ENCODE measurements around the gene CYP19A1. TPM values are rescaled to one million over a fixed set of nuclear protein-coding genes. Genes with fewer than 3 reads are reported as not detected.

Gene CYP19A1
- total and polyA plus RNA-seq, 2 of the 8 experiments (the other 6 are each of a cell fraction or from before 2014, with no cell fraction given) = not detected

DNA sequence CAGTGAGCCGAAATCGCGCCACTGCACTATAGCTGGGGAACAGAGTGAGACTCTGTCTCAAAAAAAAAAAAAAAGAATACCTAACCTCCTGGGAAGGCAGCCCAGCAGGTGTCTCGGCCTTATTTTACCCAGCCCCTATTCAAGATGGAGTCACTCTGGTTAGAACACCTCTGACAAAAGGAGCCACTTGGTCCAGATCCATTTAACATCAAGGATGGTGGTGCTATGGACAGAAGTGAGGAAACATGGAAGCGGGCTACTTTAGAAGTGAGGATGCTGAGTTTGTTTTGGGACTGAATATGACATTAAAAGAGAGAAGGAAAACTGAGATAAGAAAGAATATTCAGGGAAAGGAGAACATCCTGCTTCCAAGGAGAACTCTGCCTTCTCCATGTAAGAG, 17.8 kb upstream of the CYP19A1 start:
- Histone ChIP-seq H4K20me1 (replicated peaks in 1 of 2; ENCODE audit: control insufficient read depth in 1 of 2, insufficient read depth in 2 of 2, low read length in 2 of 2) (no peaks in the 10 kb centered on the region), H3K18ac (ENCODE audit: extremely low read depth, low read length) (no peak overlapping the region), H3K9ac (replicated peaks in 1 of 4; ENCODE audit: extremely low read depth in 1 of 4, low read depth in 3 of 4, low read length in 3 of 4) (no peak overlapping the region), H4K91ac (replicated peaks; ENCODE audit: insufficient read length, low read length) (no peak overlapping the region), H3K9me3 (ENCODE audit: insufficient read depth in 2 of 2, low read depth in 1 of 2, low read length in 1 of 2) (no peaks in the 10 kb centered on the region), H4K5ac (ENCODE audit: insufficient read length, low read depth, low read length) (no peak overlapping the region), H3K79me2 (ENCODE audit: control insufficient read depth in 1 of 2, insufficient read depth in 2 of 2, low read length in 2 of 2) (no peaks in the 10 kb centered on the region), H3K23ac (ENCODE audit: insufficient read length) (no peak overlapping the region), H3K27ac (ENCODE audit: low read depth, low read length) (no peak overlapping the region), H2BK12ac (ENCODE audit: low read depth, low read length) (no peak overlapping the region), H3K56ac (replicated peaks; ENCODE audit: insufficient read length, low read depth, low read length) (no peak overlapping the region), H3K4me3 (ENCODE audit: extremely low read depth in 1 of 4, insufficient read depth in 2 of 4, low read depth in 3 of 4, low read length in 4 of 4) (no peak overlapping the region), H3K4ac (replicated peaks; ENCODE audit: insufficient read length, low read depth, low read length) (no peak overlapping the region), H3K14ac (ENCODE audit: insufficient read length) (no peak overlapping the region), H2AK5ac (ENCODE audit: low read depth, low read length) (no peak overlapping the region), H3K4me2 (ENCODE audit: insufficient read depth in 1 of 2, low read depth in 2 of 2, low read length in 2 of 2) (no peak overlapping the region), H3K36me3 (ENCODE audit: control insufficient read depth in 2 of 4, insufficient read depth in 4 of 4, low read length in 3 of 4) (no peaks in the 10 kb centered on the region), H2BK120ac (replicated peaks; ENCODE audit: low read depth, low read length) (no peak overlapping the region), H2AFZ (ENCODE audit: low read length) (no peak overlapping the region), H2BK20ac (ENCODE audit: low read length) (no peak overlapping the region), H3K4me1 (replicated peaks in 1 of 4; ENCODE audit: control insufficient read depth in 3 of 4, insufficient read depth in 4 of 4, low read length in 3 of 4) (no peaks in the 10 kb centered on the region), H3K23me2 (ENCODE audit: low read depth, low read length) (no peaks in the 10 kb centered on the region), H4K8ac (ENCODE audit: extremely low read depth, insufficient read depth, low read length) (no peak overlapping the region), H3K27me3 (replicated peaks in 1 of 4; ENCODE audit: control insufficient read depth in 3 of 4, extremely low read depth in 1 of 4, insufficient read depth in 3 of 4, low read length in 3 of 4) (no peaks in the 10 kb centered on the region), H3K79me1 (ENCODE audit: low read depth, low read length) (no peaks in the 10 kb centered on the region), H2BK15ac (ENCODE audit: low read length) (no peak overlapping the region), H2BK5ac (ENCODE audit: low read depth, low read length) (no peak overlapping the region)
- 88% methylated on average over 5 of the region's 5 CpGs; no CpG with 5 or more reads in 1 of the 2 experiments for WGBS, 2 experiments (ENCODE audit: extremely low coverage in 1 of 2, insufficient coverage in 1 of 2, insufficient read length in 1 of 2, insufficient replicate concordance in 2 of 2, low coverage in 1 of 2, low lambda C conversion rate in 2 of 2, missing lambda C conversion rate in 1 of 2)
- no peak for FAIRE-seq
- TF ChIP-seq, protein P1, sequence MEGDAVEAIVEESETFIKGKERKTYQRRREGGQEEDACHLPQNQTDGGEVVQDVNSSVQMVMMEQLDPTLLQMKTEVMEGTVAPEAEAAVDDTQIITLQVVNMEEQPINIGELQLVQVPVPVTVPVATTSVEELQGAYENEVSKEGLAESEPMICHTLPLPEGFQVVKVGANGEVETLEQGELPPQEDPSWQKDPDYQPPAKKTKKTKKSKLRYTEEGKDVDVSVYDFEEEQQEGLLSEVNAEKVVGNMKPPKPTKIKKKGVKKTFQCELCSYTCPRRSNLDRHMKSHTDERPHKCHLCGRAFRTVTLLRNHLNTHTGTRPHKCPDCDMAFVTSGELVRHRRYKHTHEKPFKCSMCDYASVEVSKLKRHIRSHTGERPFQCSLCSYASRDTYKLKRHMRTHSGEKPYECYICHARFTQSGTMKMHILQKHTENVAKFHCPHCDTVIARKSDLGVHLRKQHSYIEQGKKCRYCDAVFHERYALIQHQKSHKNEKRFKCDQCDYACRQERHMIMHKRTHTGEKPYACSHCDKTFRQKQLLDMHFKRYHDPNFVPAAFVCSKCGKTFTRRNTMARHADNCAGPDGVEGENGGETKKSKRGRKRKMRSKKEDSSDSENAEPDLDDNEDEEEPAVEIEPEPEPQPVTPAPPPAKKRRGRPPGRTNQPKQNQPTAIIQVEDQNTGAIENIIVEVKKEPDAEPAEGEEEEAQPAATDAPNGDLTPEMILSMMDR (IDR thresholded peaks at IDR 0.05; ENCODE audit: control extremely low read depth in 1 of 3, insufficient read depth in 1 of 3, low read depth in 1 of 3, low read length in 3 of 3) = no peak
- TF ChIP-seq POLR2A (IDR thresholded peaks at IDR 0.05; ENCODE audit: control extremely low read depth in 1 of 2, low read depth in 2 of 2, low read length in 2 of 2) = no peak
- no peak for TF ChIP-seq HDAC2 (IDR thresholded peaks at IDR 0.05; ENCODE audit: borderline replicate concordance in 1 of 2, low read depth in 2 of 2, low read length in 2 of 2)
- TF ChIP-seq HDAC6 (IDR thresholded peaks at IDR 0.05; ENCODE audit: low read depth, low read length) = no peak
- no peak for TF ChIP-seq CHD2 (IDR thresholded peaks at IDR 0.05; ENCODE audit: low read length)
- TF ChIP-seq ZNF274 (IDR thresholded peaks at IDR 0.05; ENCODE audit: borderline replicate concordance, extremely low read depth, low read length) = no peak
- no peak for TF ChIP-seq TBP (IDR thresholded peaks at IDR 0.05; ENCODE audit: low read depth, low read length)
- no peak for TF ChIP-seq CHD1 (IDR thresholded peaks at IDR 0.05; ENCODE audit: low read depth, low read length)
- no peak for TF ChIP-seq KDM4A (IDR thresholded peaks at IDR 0.05; ENCODE audit: low read depth, low read length, severe bottlenecking)
- TF ChIP-seq SRF (IDR thresholded peaks at IDR 0.05; ENCODE audit: low read depth, low read length) = no peak
- no peak for TF ChIP-seq MAFK (IDR thresholded peaks at IDR 0.05; ENCODE audit: low read depth, low read length)
- TF ChIP-seq SP4 (IDR thresholded peaks at IDR 0.05; ENCODE audit: low read length) = no peak
- ChIA-PET POLR2A (ENCODE audit: partially characterized antibody) (no interaction called here), CTCF (ENCODE audit: partially characterized antibody) (no interaction called here)
- no peak for DNase-seq (ENCODE audit: low read depth in 1 of 2, low spot score in 2 of 2)
